IMR-90 (cell line): ENCODE measurements around the gene THRB. TPM values are rescaled to one million over a fixed set of nuclear protein-coding genes. Genes with fewer than 3 reads are reported as not detected.

Experiments
- ATAC-seq: fragments of 200-7000 bp; cut with Tn5 transposase; 2 replicates; pipeline ENCODE4 v1.9.1; 2020; ENCODE audit warnings: low read depth, mild to moderate bottlenecking, moderate library complexity
- BruUV-seq: library from RNA; stranded (reverse); fragments of 400-500 nt; replicated peaks from 2 replicates; lab custom pipeline; 2021; lab: Mats Ljungman, UMichigan
- CTCF ChIA-PET: fragments of 300-600 bp; formaldehyde crosslinking; extraction: SDS; loops from one replicate; lab custom pipeline; 2021; ENCODE audit warnings: antibody characterized with exemption; lab: Yijun Ruan, JAX
- POLR2A ChIA-PET: fragments of 300-600 bp; sonication (Branson Sonifier 250); formaldehyde crosslinking; loops from one replicate; lab custom pipeline; 2022; ENCODE audit warnings: antibody characterized with exemption; ENCODE audit not compliant: unreplicated experiment; lab: Charles Lee
- DNase-seq: peaks from one replicate; pipeline ENCODE4 v3.0.0; 2013
- H2AFZ ChIP-seq: replicated peaks from 2 replicates; pipeline ENCODE3; 2013; ENCODE audit warnings: low read length, mild to moderate bottlenecking; ENCODE audit not compliant: poor library complexity
- H2AK5ac ChIP-seq: 2 replicates; pipeline ENCODE4 v1.6.1; 2013; ENCODE audit warnings: low read depth, low read length, inconsistent platforms
- H2AK9ac ChIP-seq: replicated peaks from 2 replicates; pipeline ENCODE3; 2013; ENCODE audit warnings: mild to moderate bottlenecking, low read depth, low read length, moderate library complexity; ENCODE audit not compliant: poor library complexity
- H2BK120ac ChIP-seq: 2 replicates; pipeline ENCODE4 v1.6.1; 2013; ENCODE audit warnings: low read depth, low read length, inconsistent platforms
- H2BK15ac ChIP-seq: 3 replicates; pipeline ENCODE4 v1.6.1; 2013; ENCODE audit warnings: low read depth, low read length, inconsistent platforms
- H2BK20ac ChIP-seq: 2 replicates; pipeline ENCODE4 v1.6.1; 2013; ENCODE audit warnings: low read depth, mild to moderate bottlenecking, inconsistent platforms, low read length, moderate library complexity
- H2BK5ac ChIP-seq: 2 replicates; pipeline ENCODE4 v1.6.1; 2013; ENCODE audit warnings: mild to moderate bottlenecking, low read depth, low read length, inconsistent platforms; ENCODE audit not compliant: poor library complexity, severe bottlenecking
- H3K14ac ChIP-seq: replicated peaks from 2 replicates; pipeline ENCODE4 v1.6.1; 2013; ENCODE audit warnings: low read depth, low read length, inconsistent platforms
- H3K18ac ChIP-seq: 2 replicates; pipeline ENCODE4 v1.6.1; 2013; ENCODE audit warnings: low read depth, low read length, control low read depth
- H3K23ac ChIP-seq: 2 replicates; pipeline ENCODE4 v1.6.1; 2013; ENCODE audit warnings: low read depth, low read length, inconsistent platforms
- H3K27ac ChIP-seq: 2 replicates; pipeline ENCODE4 v1.5.1; 2013; ENCODE audit warnings: mild to moderate bottlenecking, control low read depth, low read length; ENCODE audit not compliant: insufficient read depth
- H3K27me3 ChIP-seq: 2 replicates; pipeline ENCODE4 v1.6.1; 2013; ENCODE audit warnings: low read length; ENCODE audit not compliant: control insufficient read depth, insufficient read depth
- H3K36me3 ChIP-seq: 2 replicates; pipeline ENCODE4 v1.6.1; 2013; ENCODE audit warnings: low read length, mixed read lengths; ENCODE audit not compliant: control insufficient read depth, insufficient read depth
- H3K4ac ChIP-seq: 2 replicates; pipeline ENCODE4 v1.6.1; 2013; ENCODE audit warnings: low read depth, low read length, inconsistent platforms
- H3K4me1 ChIP-seq: 2 replicates; pipeline ENCODE4 v1.6.1; 2013; ENCODE audit warnings: low read length, mixed read lengths; ENCODE audit not compliant: control insufficient read depth, insufficient read depth
- H3K4me2 ChIP-seq: 2 replicates; pipeline ENCODE4 v1.6.1; 2013; ENCODE audit warnings: low read depth, mild to moderate bottlenecking, control low read depth, low read length, moderate library complexity
- H3K4me3 ChIP-seq: 2 replicates; pipeline ENCODE4 v1.5.1; 2013; ENCODE audit warnings: low read depth, mild to moderate bottlenecking, control low read depth, low read length, moderate library complexity; ENCODE audit not compliant: insufficient read depth
- H3K56ac ChIP-seq: 2 replicates; pipeline ENCODE4 v1.6.1; 2013; ENCODE audit warnings: low read length, inconsistent platforms; ENCODE audit not compliant: insufficient read depth; ENCODE audit errors: extremely low read depth
- H3K79me1 ChIP-seq, 2 experiments: 2 replicates each; pipeline ENCODE4 v1.6.1; 2013; ENCODE audit warnings: low read length in 2 of 2, inconsistent platforms in 1 of 2, low read depth in 1 of 2
- H3K9ac ChIP-seq: 2 replicates; pipeline ENCODE4 v1.6.1; 2013; ENCODE audit warnings: low read depth, low read length, control low read depth
- H3K9me1 ChIP-seq: 2 replicates; pipeline ENCODE4 v1.6.1; 2013; ENCODE audit warnings: low read length, inconsistent platforms; ENCODE audit not compliant: insufficient read depth
- H3K9me3 ChIP-seq: 2 replicates; pipeline ENCODE4 v1.6.1; 2013; ENCODE audit warnings: low read length; ENCODE audit not compliant: control insufficient read depth, insufficient read depth
- H4K20me1 ChIP-seq: 2 replicates; pipeline ENCODE4 v1.6.1; 2013; ENCODE audit warnings: low read length, inconsistent platforms; ENCODE audit not compliant: insufficient read depth
- H4K5ac ChIP-seq: 2 replicates; pipeline ENCODE4 v1.6.1; 2013; ENCODE audit warnings: mild to moderate bottlenecking, low read depth, low read length, control low read depth
- H4K8ac ChIP-seq, 2 experiments: 2 replicates each; pipeline ENCODE4 v1.6.1; 2013; ENCODE audit warnings: low read depth in 2 of 2, low read length in 2 of 2, control low read depth in 1 of 2, inconsistent platforms in 1 of 2
- H4K91ac ChIP-seq: 2 replicates; pipeline ENCODE4 v1.6.1; 2013; ENCODE audit warnings: low read depth, low read length, inconsistent platforms; ENCODE audit not compliant: insufficient read depth
- BHLHE40 ChIP-seq: fragments of 150-350 bp; IDR thresholded peaks from 2 replicates; pipeline ENCODE4 v1.6.1; 2016; ENCODE audit warnings: mild to moderate bottlenecking, low read depth, low read length
- CHD1 ChIP-seq: IDR thresholded peaks from 2 replicates; pipeline ENCODE4 v1.6.1; 2012; ENCODE audit warnings: low read depth, low read length, improper control_type of control experiment
- CTCF ChIP-seq: conservative IDR thresholded peaks from 2 replicates; pipeline ENCODE4 v1.5.1; 2012; ENCODE audit warnings: mild to moderate bottlenecking, low read depth, low read length, improper control_type of control experiment
- FOS ChIP-seq: fragments of 150-350 bp; IDR thresholded peaks from 2 replicates; pipeline ENCODE4 v1.6.1; 2016; ENCODE audit warnings: low read depth, low read length
- MAZ ChIP-seq: IDR thresholded peaks from 2 replicates; pipeline ENCODE4 v1.6.1; 2012; ENCODE audit warnings: low read depth, mild to moderate bottlenecking, low read length, improper control_type of control experiment, moderate library complexity, borderline replicate concordance
- NFE2L2 ChIP-seq: fragments of 150-350 bp; IDR thresholded peaks from 2 replicates; pipeline ENCODE4 v1.6.1; 2016; ENCODE audit warnings: low read depth, mild to moderate bottlenecking, low read length
- RAD21 ChIP-seq: IDR thresholded peaks from 2 replicates; pipeline ENCODE4 v1.6.1; 2012; ENCODE audit warnings: low read length, improper control_type of control experiment
- RCOR1 ChIP-seq: IDR thresholded peaks from 2 replicates; pipeline ENCODE4 v1.6.1; 2012; ENCODE audit warnings: mild to moderate bottlenecking, low read length, improper control_type of control experiment; ENCODE audit not compliant: insufficient replicate concordance
- WGBS, 2 experiments: methylation state at CpG; one replicate each; pipeline versions ENCODE4 v1.1.5 to v1.1.7; 2013; ENCODE audit warnings: missing lambda C conversion rate in 2 of 2; ENCODE audit not compliant: insufficient read length in 1 of 2; ENCODE audit errors: extremely low coverage in 2 of 2; 5-methylcytosine and 5-hydroxymethylcytosine counted together
- dilution Hi-C: fragments of 300-500 bp; cut with HindIII; formaldehyde crosslinking; loops from one replicate; pipeline ENCODE4 v1.14.3; 2018; ENCODE audit warnings: low sequenced_read_pairs; ENCODE audit not compliant: unreplicated experiment
- in situ Hi-C: fragments of 300-500 bp; cut with MboI; formaldehyde crosslinking; loops from 3 replicates; pipeline ENCODE4 v1.14.3; 2019; ENCODE audit warnings: low sequenced_read_pairs, inconsistent platforms, mixed read lengths
- intact Hi-C: fragments of 100-400 bp; cut with micrococcal nuclease; formaldehyde crosslinking; loops from 2 replicates; pipeline ENCODE4 v1.10.0; 2022
- polyA plus RNA-seq, 3 experiments: library from polyadenylated mRNA; depleted of rRNA; stranded (reverse); fragments of >200 nt; gene quantifications; 2 replicates each; pipeline ENCODE4 v1.2.3, GENCODE V29; 2012; ENCODE audit warnings: low replicate concordance in 1 of 3
- total RNA-seq: library from RNA; depleted of rRNA; stranded (reverse); fragments of >200 nt; gene quantifications from 2 replicates; pipeline ENCODE4 v1.2.3, GENCODE V29; 2012

THRB gene
- total and polyA plus RNA-seq, 2 of the 4 experiments (the other 2 are of a cell fraction) = under 0.01 TPM; not detected in 1

- Histone ChIP-seq H2BK120ac (no peak overlapping the region), H2AK9ac (no peak overlapping the region), H3K4ac (no peak overlapping the region), H3K9me1 (no peaks in the 10 kb centered on the region), H3K9me3 (no peaks in the 10 kb centered on the region), H3K36me3 (no peaks in the 10 kb centered on the region), H2AFZ (no peak overlapping the region), H3K56ac (no peak overlapping the region), H4K8ac (no peak overlapping the region), H3K4me3 (no peak overlapping the region), H3K27ac (no peak overlapping the region), H3K18ac (no peak overlapping the region), H2BK15ac (no peak overlapping the region), H4K20me1 (no peaks in the 10 kb centered on the region), H3K4me2 (no peak overlapping the region), H2BK5ac (no peak overlapping the region), H3K27me3 (no peaks in the 10 kb centered on the region), H3K14ac (no peak overlapping the region), H3K23ac (no peak overlapping the region), H3K79me1 (no peaks in the 10 kb centered on the region), H2BK20ac (no peak overlapping the region), H4K5ac (no peak overlapping the region), H3K9ac (no peak overlapping the region), H2AK5ac (no peak overlapping the region), H3K4me1 (no peaks in the 10 kb centered on the region), H4K91ac (no peak overlapping the region)
- ATAC-seq = no peak
- dilution Hi-C loops (no loop called here), intact Hi-C loops (loop anchor here (1.0 kb wide), 1 partner anchor 23 kb away; no protein-coding TSS in a partner anchor), in situ Hi-C loops (no loop called here)
- ChIA-PET POLR2A (no interaction called here), CTCF (interaction anchor here (0.7 kb wide), 1 partner anchor 616 kb away, joined by 3 read pairs; no protein-coding TSS in a partner anchor)
- no CpG with 5 or more reads among the region's 4 CpGs for WGBS, 2 experiments
- BruUV-seq = no TSS peak
- no peak for DNase-seq
- TF ChIP-seq RAD21 (no peak), CTCF (no peak), MAZ (no peak), CHD1 (no peak), BHLHE40 (no peak), FOS (no peak), RCOR1 (no peak), NFE2L2 (no peak)
Observed at GRCh38 chr3:24400450-24400849, 94.2 kb downstream of the THRB start.
